ENCODE measurements around the gene EIF5B. TPM values are rescaled to one million over a fixed set of nuclear protein-coding genes. Genes with fewer than 3 reads are reported as not detected.

Gene EIF5B
- total and polyA plus RNA-seq, 2 of the 8 experiments (the other 6 are each of a cell fraction or from before 2014, with no cell fraction given), result 10.7 to 64.5 TPM

DNA sequence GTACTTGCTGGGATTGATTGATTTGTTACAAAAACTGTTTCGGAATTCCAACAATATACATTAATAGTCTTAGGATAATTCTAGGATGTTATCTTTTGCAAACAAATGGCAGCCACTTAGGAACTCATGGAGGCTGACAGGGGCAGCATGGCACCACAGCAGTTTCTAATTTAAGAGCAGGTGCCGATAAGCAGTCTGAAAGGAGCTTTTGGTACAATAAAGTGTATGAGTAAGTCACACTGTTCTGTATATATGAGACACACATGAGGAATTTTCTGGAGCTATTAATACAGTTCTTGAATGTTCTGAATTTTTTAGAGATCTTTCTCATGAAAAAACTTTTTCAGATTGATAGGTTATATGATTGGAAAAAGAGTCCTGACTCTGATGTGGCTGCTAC is 52.2 kb downstream of the EIF5B start:
- no peak overlapping the region for H3K23ac ChIP-seq (ENCODE audit: insufficient read length)
- H2BK5ac ChIP-seq (ENCODE audit: low read depth, low read length), result no peak overlapping the region
- no peak overlapping the region for H2AK5ac ChIP-seq (ENCODE audit: low read depth, low read length)
- no peak overlapping the region for H3K4me2 ChIP-seq (ENCODE audit: insufficient read depth in 1 of 2, low read depth in 2 of 2, low read length in 2 of 2)
- TF ChIP-seq BACH1 (IDR thresholded peaks at IDR 0.05; ENCODE audit: low read length) (no peak), CTBP2 (IDR thresholded peaks at IDR 0.05; ENCODE audit: borderline replicate concordance, insufficient read depth, insufficient read length, low read length) (no peak), TEAD4 (IDR thresholded peaks at IDR 0.05; ENCODE audit: low read depth, low read length) (no peak), SIRT6 (IDR thresholded peaks at IDR 0.05; ENCODE audit: low read length) (no peak), CEBPB (IDR thresholded peaks at IDR 0.05; ENCODE audit: low read depth, low read length) (no peak), FOSL1 (IDR thresholded peaks at IDR 0.05; ENCODE audit: insufficient read depth, low read depth, low read length) (no peak), CREB1 (IDR thresholded peaks at IDR 0.05) (no peak)
- FAIRE-seq, result no peak
- no peaks in the 10 kb centered on the region for H3K4me1 ChIP-seq (replicated peaks in 1 of 4; ENCODE audit: control insufficient read depth in 3 of 4, insufficient read depth in 4 of 4, low read length in 3 of 4)
- H2BK20ac ChIP-seq (ENCODE audit: low read length), result no peak overlapping the region
- no peak for DNase-seq (ENCODE audit: low read depth in 1 of 2, low spot score in 2 of 2)
- H4K8ac ChIP-seq (ENCODE audit: extremely low read depth, insufficient read depth, low read length), result no peak overlapping the region
- ChIA-PET CTCF (ENCODE audit: partially characterized antibody) (interaction anchor here (0.6 to 1.2 kb wide), 3 partner anchors 167 to 871 kb away, joined by 3 to 4 read pairs (median 3); no protein-coding TSS in a partner anchor), POLR2A (ENCODE audit: partially characterized antibody) (interaction anchor here (1.6 kb wide), 1 partner anchor 10 kb away, joined by 4 read pairs; no protein-coding TSS in a partner anchor)
- H3K4ac ChIP-seq (replicated peaks; ENCODE audit: insufficient read length, low read depth, low read length), result no peak overlapping the region
- H3K79me1 ChIP-seq (ENCODE audit: low read depth, low read length), result no peaks in the 10 kb centered on the region
- H2BK12ac ChIP-seq (ENCODE audit: low read depth, low read length), result no peak overlapping the region
- no peak overlapping the region for H3K4me3 ChIP-seq (ENCODE audit: extremely low read depth in 1 of 4, insufficient read depth in 2 of 4, low read depth in 3 of 4, low read length in 4 of 4)
- H4K5ac ChIP-seq (ENCODE audit: insufficient read length, low read depth, low read length), result no peak overlapping the region
- H3K36me3 ChIP-seq (ENCODE audit: control insufficient read depth in 2 of 4, insufficient read depth in 4 of 4, low read length in 3 of 4), result peaks cover 5 to 47% (median 26%) of the 10 kb centered on the region in 4 experiments
- no peak overlapping the region for H3K14ac ChIP-seq (ENCODE audit: insufficient read length)
- H3K27me3 ChIP-seq (replicated peaks in 1 of 4; ENCODE audit: control insufficient read depth in 3 of 4, extremely low read depth in 1 of 4, insufficient read depth in 3 of 4, low read length in 3 of 4), result no peaks in the 10 kb centered on the region
- 85% methylated on average over 2 of the region's 2 CpGs; no CpG with 5 or more reads in 1 of the 2 experiments for WGBS, 2 experiments (ENCODE audit: extremely low coverage in 1 of 2, insufficient coverage in 1 of 2, insufficient read length in 1 of 2, insufficient replicate concordance in 2 of 2, low coverage in 1 of 2, low lambda C conversion rate in 2 of 2, missing lambda C conversion rate in 1 of 2)
- no peaks in the 10 kb centered on the region; the same call in 1 of the 2 replicates for H3K23me2 ChIP-seq (ENCODE audit: low read depth, low read length)
- H2BK15ac ChIP-seq (ENCODE audit: low read length), result no peak overlapping the region
- no peak overlapping the region for H3K27ac ChIP-seq (ENCODE audit: low read depth, low read length)
- H3K56ac ChIP-seq (replicated peaks; ENCODE audit: insufficient read length, low read depth, low read length), result no peak overlapping the region
- no peak overlapping the region for H4K91ac ChIP-seq (replicated peaks; ENCODE audit: insufficient read length, low read length)
- no peak overlapping the region for H2AFZ ChIP-seq (ENCODE audit: low read length)
- no peaks in the 10 kb centered on the region for H3K9me3 ChIP-seq (ENCODE audit: insufficient read depth in 2 of 2, low read depth in 1 of 2, low read length in 1 of 2)
- no peak overlapping the region for H3K18ac ChIP-seq (ENCODE audit: extremely low read depth, low read length)
- 0 out of 4 replicates have a peak, but pooled peaks cover 0 to 2% of the 10 kb centered on the region in 2 experiments for H3K79me2 ChIP-seq (ENCODE audit: control insufficient read depth in 1 of 2, insufficient read depth in 2 of 2, low read length in 2 of 2)
- no peak overlapping the region for H2BK120ac ChIP-seq (replicated peaks; ENCODE audit: low read depth, low read length)
- H4K20me1 ChIP-seq (replicated peaks in 1 of 2; ENCODE audit: control insufficient read depth in 1 of 2, insufficient read depth in 2 of 2, low read length in 2 of 2), result no peaks in the 10 kb centered on the region
- no peak overlapping the region for H3K9ac ChIP-seq (replicated peaks in 1 of 4; ENCODE audit: extremely low read depth in 1 of 4, low read depth in 3 of 4, low read length in 3 of 4)

Data from H1 (cell line).